ENCODE results near the gene TBC1D22A. TPM values are rescaled to one million over a fixed set of nuclear protein-coding genes. Genes with fewer than 3 reads are reported as not detected.

Gene TBC1D22A
- total RNA-seq, 1 experiment from 2014 or later = 20.9 TPM

DNA sequence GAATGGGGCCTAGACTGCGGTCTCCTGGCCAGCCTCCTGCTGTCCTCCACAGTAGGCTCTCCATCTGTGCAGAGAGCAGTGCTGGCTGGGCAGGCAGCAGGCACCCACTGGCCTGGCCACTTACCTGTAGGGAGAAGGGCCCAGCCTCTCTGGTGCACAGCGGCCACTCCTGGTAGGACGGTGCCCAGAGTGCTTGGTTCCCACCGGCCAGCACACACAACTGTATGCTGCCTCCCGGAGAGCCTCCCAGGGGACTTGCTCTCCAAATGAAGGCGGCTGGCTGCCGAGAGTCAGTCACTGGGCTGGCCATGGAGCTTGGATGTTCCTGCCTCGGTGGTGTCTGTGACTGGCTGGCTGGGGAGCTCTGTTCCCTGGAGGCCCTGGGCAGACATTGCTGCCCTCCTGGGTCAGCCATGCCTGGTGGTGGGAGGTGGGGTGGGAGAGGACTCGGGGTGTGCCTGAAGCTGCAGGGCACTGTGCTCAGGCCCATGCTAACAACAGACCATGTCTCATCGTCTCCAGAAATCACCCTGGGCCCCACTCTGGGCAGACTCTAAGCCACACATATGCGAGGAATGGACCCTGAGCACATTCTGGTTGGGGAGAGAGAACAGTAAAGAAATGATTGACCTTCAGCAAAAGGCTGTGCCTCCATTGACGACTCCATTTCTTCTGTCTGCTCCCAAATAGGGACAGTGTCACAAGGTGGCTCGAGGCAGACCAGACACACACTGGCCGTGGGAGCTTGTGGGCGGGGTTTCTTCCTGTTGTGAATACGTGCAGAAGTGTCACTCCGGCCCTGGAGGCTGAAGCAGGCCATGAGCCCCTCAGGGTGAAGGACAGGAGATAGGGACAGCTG lies 350.8 kb downstream of the TBC1D22A start (continued):
- TF ChIP-seq, protein P1, sequence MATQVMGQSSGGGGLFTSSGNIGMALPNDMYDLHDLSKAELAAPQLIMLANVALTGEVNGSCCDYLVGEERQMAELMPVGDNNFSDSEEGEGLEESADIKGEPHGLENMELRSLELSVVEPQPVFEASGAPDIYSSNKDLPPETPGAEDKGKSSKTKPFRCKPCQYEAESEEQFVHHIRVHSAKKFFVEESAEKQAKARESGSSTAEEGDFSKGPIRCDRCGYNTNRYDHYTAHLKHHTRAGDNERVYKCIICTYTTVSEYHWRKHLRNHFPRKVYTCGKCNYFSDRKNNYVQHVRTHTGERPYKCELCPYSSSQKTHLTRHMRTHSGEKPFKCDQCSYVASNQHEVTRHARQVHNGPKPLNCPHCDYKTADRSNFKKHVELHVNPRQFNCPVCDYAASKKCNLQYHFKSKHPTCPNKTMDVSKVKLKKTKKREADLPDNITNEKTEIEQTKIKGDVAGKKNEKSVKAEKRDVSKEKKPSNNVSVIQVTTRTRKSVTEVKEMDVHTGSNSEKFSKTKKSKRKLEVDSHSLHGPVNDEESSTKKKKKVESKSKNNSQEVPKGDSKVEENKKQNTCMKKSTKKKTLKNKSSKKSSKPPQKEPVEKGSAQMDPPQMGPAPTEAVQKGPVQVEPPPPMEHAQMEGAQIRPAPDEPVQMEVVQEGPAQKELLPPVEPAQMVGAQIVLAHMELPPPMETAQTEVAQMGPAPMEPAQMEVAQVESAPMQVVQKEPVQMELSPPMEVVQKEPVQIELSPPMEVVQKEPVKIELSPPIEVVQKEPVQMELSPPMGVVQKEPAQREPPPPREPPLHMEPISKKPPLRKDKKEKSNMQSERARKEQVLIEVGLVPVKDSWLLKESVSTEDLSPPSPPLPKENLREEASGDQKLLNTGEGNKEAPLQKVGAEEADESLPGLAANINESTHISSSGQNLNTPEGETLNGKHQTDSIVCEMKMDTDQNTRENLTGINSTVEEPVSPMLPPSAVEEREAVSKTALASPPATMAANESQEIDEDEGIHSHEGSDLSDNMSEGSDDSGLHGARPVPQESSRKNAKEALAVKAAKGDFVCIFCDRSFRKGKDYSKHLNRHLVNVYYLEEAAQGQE (IDR thresholded peaks at IDR 0.05; ENCODE audit: low read depth) = no peak
- TF ChIP-seq RAD21 (IDR thresholded peaks at IDR 0.05; ENCODE audit: low read depth) = no peak
- TF ChIP-seq, protein P2, sequence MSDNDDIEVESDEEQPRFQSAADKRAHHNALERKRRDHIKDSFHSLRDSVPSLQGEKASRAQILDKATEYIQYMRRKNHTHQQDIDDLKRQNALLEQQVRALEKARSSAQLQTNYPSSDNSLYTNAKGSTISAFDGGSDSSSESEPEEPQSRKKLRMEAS (IDR thresholded peaks at IDR 0.05) = no peak
- no peak for TF ChIP-seq ZNF274 (IDR thresholded peaks at IDR 0.05; ENCODE audit: low read depth, low read length)
- TF ChIP-seq EGR1 (IDR thresholded peaks at IDR 0.05; ENCODE audit: low read depth) = no peak
- TF ChIP-seq TCF7L2 (IDR thresholded peaks at IDR 0.05; ENCODE audit: borderline replicate concordance, extremely low read depth, insufficient read depth, insufficient read length) = no peak
- no peak for TF ChIP-seq FOSL1 (IDR thresholded peaks at IDR 0.05; ENCODE audit: low read depth)
- no peak for TF ChIP-seq SRF (IDR thresholded peaks at IDR 0.05; ENCODE audit: low read depth)
- no peak for TF ChIP-seq CBX3 (IDR thresholded peaks at IDR 0.05; ENCODE audit: low read depth)

DNA sequence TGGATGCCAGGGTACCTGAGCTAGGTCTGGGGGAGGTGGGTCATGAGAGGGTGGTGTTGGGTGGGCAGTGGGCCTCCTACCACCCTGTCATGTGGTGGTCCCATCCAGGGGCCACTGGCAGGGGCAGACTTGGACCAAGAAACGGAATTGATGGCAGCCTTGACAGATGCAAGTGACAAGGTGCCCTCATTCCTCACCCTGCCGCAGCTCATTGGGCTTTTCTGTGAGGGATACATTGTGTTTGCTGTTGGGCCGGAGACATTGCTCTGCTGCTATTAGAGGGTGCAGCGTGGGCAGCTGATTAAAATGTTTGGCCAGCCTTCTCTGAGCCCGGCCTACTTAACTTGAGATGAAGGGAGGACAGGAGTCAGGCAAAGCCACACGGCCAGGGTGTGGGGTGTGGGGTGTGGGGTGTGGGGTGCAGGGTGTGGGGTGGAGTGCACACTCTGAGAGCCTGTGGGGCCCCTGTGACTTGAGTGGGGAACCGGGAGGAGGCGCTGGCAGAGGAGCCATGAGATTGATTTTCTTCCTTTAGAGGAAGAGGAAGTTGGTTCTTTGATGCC lies 351.5 kb downstream of the TBC1D22A start:
- no peak for DNase-seq (ENCODE audit: low read depth, low spot score)
- no peaks in the 10 kb centered on the region for H3K9me3 ChIP-seq (ENCODE audit: control insufficient read depth in 1 of 2, insufficient read depth in 1 of 2, low read depth in 1 of 2, low read length in 2 of 2)
- no TSS peak for BruUV-seq (replicated peaks)
- H3K4me2 ChIP-seq (ENCODE audit: low read length) = no peak overlapping the region
- no peak overlapping the region for H3K4me3 ChIP-seq (replicated peaks in 1 of 2; ENCODE audit: low read depth in 1 of 2, low read length in 2 of 2)
- H3K4me1 ChIP-seq (ENCODE audit: control insufficient read depth in 1 of 2, insufficient read depth in 2 of 2, low read length in 2 of 2) = peaks cover 0 to 10% of the 10 kb centered on the region in 2 experiments; a peak in 1 of 4 replicates
- ChIA-PET CTCF (no interaction called here), POLR2A (no interaction called here), RAD21 (ENCODE audit: low non-redundant PET in 1 of 2, low total read pairs in 2 of 2, uncharacterized antibody in 2 of 2, unreplicated experiment in 2 of 2) (no interaction called here)
- H3K36me3 ChIP-seq (ENCODE audit: control insufficient read depth in 1 of 2, insufficient read depth in 2 of 2, low read length in 2 of 2) = no peaks in the 10 kb centered on the region
- no peak overlapping the region for H2AFZ ChIP-seq (ENCODE audit: low read depth, low read length, poor library complexity, severe bottlenecking)
- no peak for ATAC-seq
- intact Hi-C loops (cut with micrococcal nuclease) = no loop called here
- no peaks in the 10 kb centered on the region for H3K27me3 ChIP-seq (ENCODE audit: insufficient read depth, low read length)
- H4K20me1 ChIP-seq (ENCODE audit: insufficient read depth) = no peaks in the 10 kb centered on the region
- no peak overlapping the region for H3K9ac ChIP-seq (ENCODE audit: low read length)
- H3K79me2 ChIP-seq (ENCODE audit: insufficient read depth, low read length) = no peaks in the 10 kb centered on the region
- H3K9me2 ChIP-seq (ENCODE audit: insufficient read depth) = no peaks in the 10 kb centered on the region
- no peak overlapping the region for H3K27ac ChIP-seq (ENCODE audit: low read depth, low read length)
- TF ChIP-seq, protein P3, sequence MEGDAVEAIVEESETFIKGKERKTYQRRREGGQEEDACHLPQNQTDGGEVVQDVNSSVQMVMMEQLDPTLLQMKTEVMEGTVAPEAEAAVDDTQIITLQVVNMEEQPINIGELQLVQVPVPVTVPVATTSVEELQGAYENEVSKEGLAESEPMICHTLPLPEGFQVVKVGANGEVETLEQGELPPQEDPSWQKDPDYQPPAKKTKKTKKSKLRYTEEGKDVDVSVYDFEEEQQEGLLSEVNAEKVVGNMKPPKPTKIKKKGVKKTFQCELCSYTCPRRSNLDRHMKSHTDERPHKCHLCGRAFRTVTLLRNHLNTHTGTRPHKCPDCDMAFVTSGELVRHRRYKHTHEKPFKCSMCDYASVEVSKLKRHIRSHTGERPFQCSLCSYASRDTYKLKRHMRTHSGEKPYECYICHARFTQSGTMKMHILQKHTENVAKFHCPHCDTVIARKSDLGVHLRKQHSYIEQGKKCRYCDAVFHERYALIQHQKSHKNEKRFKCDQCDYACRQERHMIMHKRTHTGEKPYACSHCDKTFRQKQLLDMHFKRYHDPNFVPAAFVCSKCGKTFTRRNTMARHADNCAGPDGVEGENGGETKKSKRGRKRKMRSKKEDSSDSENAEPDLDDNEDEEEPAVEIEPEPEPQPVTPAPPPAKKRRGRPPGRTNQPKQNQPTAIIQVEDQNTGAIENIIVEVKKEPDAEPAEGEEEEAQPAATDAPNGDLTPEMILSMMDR (IDR thresholded peaks at IDR 0.05 in 2 of 3, conservative IDR thresholded peaks at IDR 0.05 in 1 of 3; ENCODE audit: borderline replicate concordance in 1 of 3, insufficient read depth in 1 of 3, low read depth in 2 of 3, low read length in 2 of 3) = no peak
- TF ChIP-seq RAD21 (IDR thresholded peaks at IDR 0.05; ENCODE audit: low read depth) = no peak
- no peak for TF ChIP-seq YY1 (IDR thresholded peaks at IDR 0.05; ENCODE audit: extremely low read depth, insufficient replicate concordance, low read depth, low read length)
- no peak for TF ChIP-seq ZNF274 (IDR thresholded peaks at IDR 0.05; ENCODE audit: low read depth, low read length)
- no peak for TF ChIP-seq SRF (IDR thresholded peaks at IDR 0.05; ENCODE audit: low read depth)
- TF ChIP-seq JUND (IDR thresholded peaks at IDR 0.05) = no peak
- TF ChIP-seq, protein P4, sequence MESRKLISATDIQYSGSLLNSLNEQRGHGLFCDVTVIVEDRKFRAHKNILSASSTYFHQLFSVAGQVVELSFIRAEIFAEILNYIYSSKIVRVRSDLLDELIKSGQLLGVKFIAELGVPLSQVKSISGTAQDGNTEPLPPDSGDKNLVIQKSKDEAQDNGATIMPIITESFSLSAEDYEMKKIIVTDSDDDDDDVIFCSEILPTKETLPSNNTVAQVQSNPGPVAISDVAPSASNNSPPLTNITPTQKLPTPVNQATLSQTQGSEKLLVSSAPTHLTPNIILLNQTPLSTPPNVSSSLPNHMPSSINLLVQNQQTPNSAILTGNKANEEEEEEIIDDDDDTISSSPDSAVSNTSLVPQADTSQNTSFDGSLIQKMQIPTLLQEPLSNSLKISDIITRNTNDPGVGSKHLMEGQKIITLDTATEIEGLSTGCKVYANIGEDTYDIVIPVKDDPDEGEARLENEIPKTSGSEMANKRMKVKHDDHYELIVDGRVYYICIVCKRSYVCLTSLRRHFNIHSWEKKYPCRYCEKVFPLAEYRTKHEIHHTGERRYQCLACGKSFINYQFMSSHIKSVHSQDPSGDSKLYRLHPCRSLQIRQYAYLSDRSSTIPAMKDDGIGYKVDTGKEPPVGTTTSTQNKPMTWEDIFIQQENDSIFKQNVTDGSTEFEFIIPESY (IDR thresholded peaks at IDR 0.05; ENCODE audit: extremely low read depth, insufficient replicate concordance, low read length) = no peak
- TF ChIP-seq SP1 (IDR thresholded peaks at IDR 0.05; ENCODE audit: low read depth) = no peak
